MG63 (cell line): Measurements from ENCODE around the gene PRM2. TPM values are rescaled to one million over a fixed set of nuclear protein-coding genes. Genes with fewer than 3 reads are reported as not detected.

Experiments
- DNase-seq: peaks from one replicate; pipeline ENCODE4 v3.0.0-alpha.2; 2020
- H3K27me3 ChIP-seq: fragments of 250-450 bp; sonication (Bioruptor Pico); 2 replicates; pipeline ENCODE4 v1.5.1; 2020; ENCODE audit warnings: mild to moderate bottlenecking, moderate library complexity
- H3K36me3 ChIP-seq: fragments of 250-450 bp; sonication (Bioruptor Pico); 2 replicates; pipeline ENCODE4 v1.5.1; 2020; ENCODE audit warnings: mild to moderate bottlenecking, moderate library complexity
- H3K4me3 ChIP-seq: fragments of 250-450 bp; sonication (Bioruptor Pico); 2 replicates; pipeline ENCODE4 v1.5.1; 2020; ENCODE audit warnings: mild to moderate bottlenecking, moderate library complexity
- H3K9me3 ChIP-seq: fragments of 250-450 bp; sonication (Bioruptor Pico); 2 replicates; pipeline ENCODE4 v1.5.1; 2020; ENCODE audit warnings: mild to moderate bottlenecking, moderate library complexity
- total RNA-seq: library from RNA; depleted of rRNA; stranded (reverse); fragments of >200 nt; shearing (Covaris generic); gene quantifications from 2 replicates; pipeline ENCODE4 v1.2.3, GENCODE V29; 2014; ENCODE audit warnings: low replicate concordance; rRNA removed

PRM2 gene
- total RNA-seq, 1 experiment from 2014 or later = not detected

DNA sequence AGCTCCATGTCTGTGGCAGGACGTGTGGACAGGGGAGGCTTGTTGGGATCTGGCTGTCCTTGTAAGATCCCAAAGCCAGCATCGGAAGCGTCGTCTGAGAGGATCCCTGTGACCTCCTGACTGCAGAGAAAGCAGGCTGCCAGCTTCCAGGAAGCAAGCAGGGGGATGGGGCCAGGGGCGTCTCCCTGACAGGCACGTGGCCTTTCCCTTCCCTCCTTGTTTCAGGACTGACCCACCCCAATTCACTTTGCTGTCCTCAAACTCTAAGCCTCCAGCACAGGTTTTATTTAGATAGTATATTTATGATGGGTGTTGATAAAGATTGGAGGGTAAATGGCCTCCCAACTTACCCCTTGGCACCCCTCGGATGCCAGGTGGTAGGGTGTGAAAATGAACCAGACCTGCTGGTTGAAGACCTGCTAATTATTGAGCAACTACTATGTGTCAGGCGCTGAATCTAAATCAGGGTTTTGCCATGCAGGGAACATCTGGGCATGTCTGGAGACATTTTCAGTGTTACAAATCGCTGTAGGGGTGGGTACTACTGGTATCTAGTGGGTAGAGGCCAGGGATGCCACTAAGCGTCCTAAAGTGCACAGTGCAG, 44.8 kb downstream of the PRM2 start:
- Histone ChIP-seq H3K4me3 (no peak overlapping the region), H3K36me3 (no peaks in the 10 kb centered on the region), H3K27me3 (no peaks in the 10 kb centered on the region), H3K9me3 (no peaks in the 10 kb centered on the region)
- no peak for DNase-seq

DNA sequence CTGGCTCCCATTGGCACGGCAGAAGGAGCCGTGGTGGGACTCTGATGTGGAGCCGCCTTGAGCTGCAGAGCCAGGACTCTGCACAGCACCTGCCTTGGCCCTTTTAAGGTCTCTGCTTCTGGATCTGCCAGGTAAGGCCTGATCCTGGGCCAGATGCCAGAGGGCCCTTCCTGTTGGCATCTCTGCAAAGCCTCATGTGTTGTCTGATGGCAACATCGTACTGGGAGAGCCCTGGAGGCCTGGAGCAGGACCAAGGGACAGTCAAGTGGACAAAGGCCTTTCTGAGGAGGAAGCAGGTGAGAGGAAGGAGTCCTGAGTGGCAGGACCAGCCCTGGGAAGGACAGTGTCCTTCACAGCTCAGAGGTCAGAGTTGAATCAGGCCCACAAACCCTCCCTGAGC, 46.4 kb downstream of the PRM2 start:
- H3K27me3 ChIP-seq = no peaks in the 10 kb centered on the region
- DNase-seq = no peak
- H3K36me3 ChIP-seq = no peaks in the 10 kb centered on the region
- no peaks in the 10 kb centered on the region for H3K9me3 ChIP-seq
- H3K4me3 ChIP-seq = no peak overlapping the region

DNA sequence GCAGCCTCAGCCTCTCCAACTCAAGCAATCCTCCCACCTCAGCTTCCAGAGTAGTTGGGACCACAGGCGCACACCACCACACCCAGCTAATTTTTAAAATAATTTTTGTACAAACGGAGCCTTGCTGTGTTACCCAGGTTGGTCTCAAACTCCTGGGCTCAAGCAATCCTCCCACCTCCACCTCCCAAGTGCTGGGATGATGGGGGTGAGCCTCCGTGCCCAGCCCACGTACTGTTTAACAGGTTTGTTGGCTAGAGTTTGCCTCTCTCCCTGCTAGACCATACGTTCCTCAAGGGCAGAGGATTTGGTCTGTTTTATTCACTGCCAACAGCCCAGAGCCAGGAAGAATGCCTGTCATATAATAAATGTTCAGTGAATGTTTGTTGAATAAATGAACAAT, 46.8 kb downstream of the PRM2 start:
- H3K4me3 ChIP-seq = no peak overlapping the region
- DNase-seq = no peak
- H3K9me3 ChIP-seq = no peaks in the 10 kb centered on the region
- no peaks in the 10 kb centered on the region for H3K27me3 ChIP-seq
- H3K36me3 ChIP-seq = no peaks in the 10 kb centered on the region

DNA sequence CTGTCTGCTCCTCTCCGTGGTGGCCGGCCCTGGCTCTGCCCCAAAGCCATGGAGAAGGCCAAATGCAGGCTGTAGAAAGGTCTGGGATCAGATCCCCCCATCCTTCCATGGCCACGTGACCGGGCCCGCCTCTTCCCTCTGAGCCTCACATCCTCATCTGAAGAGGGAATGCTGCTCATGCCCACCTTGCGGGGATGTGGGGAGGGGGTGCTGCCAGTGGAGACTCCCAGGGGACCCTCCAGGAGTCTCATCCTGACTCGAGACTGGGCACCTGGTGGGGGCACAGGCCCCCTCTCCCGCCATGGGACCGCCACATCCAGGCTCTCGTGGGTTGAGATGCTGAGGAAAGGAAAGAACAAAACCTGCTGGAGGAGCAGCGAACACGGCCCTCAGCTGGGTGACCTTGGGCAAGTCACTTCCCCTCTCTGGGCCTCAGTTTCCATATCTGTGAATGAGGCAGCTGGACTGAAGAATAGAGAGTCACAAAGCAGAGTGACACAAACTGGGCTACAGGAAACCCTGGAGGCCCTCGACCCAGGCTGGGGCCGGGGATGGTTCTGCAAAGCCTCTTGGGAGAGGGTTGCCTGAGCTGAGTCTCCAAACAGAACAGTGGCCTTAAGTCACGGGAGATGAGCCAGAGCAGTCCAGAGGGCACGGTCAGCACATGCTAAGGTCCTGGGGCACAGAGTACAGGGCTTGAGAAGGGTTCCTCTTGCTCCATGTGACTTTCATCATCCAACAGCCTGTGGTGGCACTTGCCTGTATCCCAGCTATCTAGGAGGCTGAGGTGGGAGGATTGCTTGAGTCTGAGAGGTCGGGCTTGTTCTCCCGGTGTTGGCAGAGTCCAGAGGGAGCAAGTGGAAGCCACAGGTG, 50.4 kb downstream of the PRM2 start:
- H3K36me3 ChIP-seq = no peaks in the 10 kb centered on the region
- no peak for DNase-seq
- H3K9me3 ChIP-seq = no peaks in the 10 kb centered on the region
- H3K4me3 ChIP-seq = no peak overlapping the region
- H3K27me3 ChIP-seq = no peaks in the 10 kb centered on the region

Other genes starting within 250 kb of the PRM2 start
- 0.16 TPM in 1 of 2 replicates, not detected in the other for gene SOCS1, start 20.3 kb downstream of the PRM2 start, total RNA-seq
- not detected in 2 replicates for gene TNP2, start 7.2 kb downstream of the PRM2 start, total RNA-seq
- gene PRM3, start 2.9 kb downstream of the PRM2 start, total RNA-seq = not detected in 2 replicates
- not detected in 2 replicates for gene PRM1, start 4.8 kb upstream of the PRM2 start, total RNA-seq
- 25.8 and 27.4 TPM in 2 replicates for gene RMI2, start 69.0 kb upstream of the PRM2 start, total RNA-seq